Stimulated activated CD8-positive, alpha-beta memory T cell treated with anti-CD3 and anti-CD28 coated beads, Interleukin-2, amount 100 ng/mL, for 48 hours (primary cell): ENCODE results near the gene TGM5.
"Not testable (repeated sequence)": the region's sequence is repeated elsewhere in the genome, so short reads cannot be mapped to it uniquely, and the experiment has no call there.

Experiments used
- DNase-seq, 2 donors: peaks; one replicate each; pipeline ENCODE4 v3.0.0-alpha.2; 2020; ENCODE audit warnings: low read depth in 2 of 2

Gene TGM5

GRCh38 chr15:43276563-43277200 is 10.0 kb upstream of the TGM5 start:
- DNase-seq, result no peak

DNA sequence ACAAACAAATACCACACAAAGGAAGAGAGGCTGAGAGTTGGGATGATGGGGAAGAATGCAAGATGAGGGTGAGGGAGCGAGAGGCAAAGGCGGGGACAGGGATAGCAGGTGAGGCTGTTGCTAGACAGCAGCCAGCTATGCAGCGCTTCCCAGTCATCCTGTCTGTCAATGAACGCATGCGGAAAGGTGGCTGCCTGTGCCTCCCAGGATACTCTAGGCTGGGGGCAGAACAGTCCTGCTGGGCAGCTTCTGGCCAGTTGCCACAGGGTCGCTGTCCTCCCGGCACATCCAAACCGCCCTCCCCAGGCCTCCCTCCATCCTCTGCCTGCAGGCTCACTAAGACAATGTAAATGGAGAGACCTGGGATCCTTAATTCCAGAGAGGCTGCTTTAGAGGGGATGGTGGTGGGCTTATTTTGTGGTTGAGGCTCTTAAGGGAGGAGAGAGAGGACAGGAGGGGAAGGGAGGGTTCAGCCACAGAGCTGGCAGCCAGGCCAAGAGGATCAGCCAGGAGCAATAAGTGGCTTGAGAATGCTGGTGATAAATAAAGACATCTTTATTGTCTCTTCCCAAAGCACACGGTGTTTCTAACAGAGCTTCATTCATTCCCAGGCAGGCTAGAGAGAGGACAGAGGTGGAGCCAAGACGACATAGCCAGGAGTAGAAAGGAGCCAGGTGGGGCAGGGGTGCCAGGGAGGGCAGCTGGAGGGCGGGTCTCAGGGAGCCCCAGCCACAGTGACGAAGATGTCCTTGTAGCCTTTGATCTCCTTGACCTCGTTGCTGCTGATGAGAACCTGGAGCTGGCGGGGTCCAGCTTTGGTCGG is 9.2 kb upstream of the TGM5 start:
- no peak for DNase-seq

- no peak for DNase-seq
Observed at GRCh38 chr15:43274136-43274535, 7.4 kb upstream of the TGM5 start.

DNA sequence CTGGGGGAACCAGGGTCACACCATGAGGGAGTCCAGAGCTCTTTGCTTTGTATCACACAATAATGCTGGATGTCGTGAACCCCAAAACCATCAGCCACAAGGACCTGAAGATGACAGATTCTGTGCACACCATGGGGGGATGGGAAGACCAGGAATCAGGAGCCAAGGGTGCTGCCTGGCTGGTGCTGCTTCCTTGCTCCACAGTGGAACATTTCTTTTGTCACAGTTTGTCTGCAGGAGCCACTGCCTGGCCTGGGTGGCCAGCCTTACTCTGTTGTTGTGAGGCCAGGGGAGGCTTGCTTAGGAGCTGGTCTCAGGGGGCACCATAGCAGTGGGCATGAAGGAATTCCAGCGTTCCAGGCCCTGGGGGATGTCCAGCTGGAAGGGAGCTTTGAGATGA is 6.5 kb upstream of the TGM5 start:
- no peak for DNase-seq

DNA sequence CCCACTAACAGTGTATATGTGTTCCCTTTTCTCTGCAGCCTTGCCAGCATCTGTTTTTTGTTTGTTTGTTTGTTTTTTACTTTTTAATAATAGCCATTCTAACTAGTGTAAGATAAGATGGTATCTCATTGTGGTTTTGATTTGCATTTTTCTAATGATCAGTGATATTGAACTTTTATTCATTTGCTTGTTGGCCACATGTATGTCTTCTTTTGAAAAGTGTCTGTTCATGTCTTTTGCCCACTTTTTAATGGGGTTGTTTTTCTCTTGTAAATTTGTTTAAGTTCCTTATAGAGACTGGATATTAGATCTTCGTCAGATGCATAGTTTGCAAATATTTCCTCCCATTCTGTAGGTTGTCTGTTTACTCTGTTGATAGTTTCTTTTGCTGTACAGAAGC is 5.2 kb upstream of the TGM5 start:
- not testable (repeated sequence) for DNase-seq

DNA sequence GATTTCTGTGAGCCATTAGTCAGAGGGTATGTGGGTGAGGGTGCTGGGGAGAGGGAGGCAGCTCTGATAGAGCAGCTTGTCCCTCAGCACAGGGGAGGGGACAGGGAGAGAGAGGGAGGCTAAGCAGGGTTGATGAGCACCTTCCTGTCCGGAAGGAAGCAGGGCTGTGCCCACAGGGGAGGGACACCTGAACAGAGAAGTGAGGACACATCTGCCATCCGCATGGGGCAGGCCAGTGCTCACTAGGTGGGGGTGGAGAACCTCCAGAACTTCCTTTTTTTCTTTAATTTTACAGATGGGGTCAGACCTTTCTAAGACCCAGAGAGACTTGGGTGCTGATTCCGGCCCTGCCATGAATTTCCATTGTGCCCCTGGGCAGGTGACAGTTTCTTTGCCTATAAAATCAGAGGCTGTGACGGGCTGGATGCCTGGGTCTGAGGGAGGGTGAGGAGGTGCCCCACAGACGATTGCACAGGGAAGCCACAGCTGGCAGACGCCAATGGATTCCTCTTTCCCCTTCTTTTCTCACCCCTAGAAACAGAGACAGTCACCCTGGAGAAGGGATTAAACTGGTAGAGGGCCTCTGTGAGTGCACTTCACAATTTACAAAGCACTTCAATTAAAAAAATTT is 4.1 kb upstream of the TGM5 start:
- DNase-seq, result no peak

GRCh38 chr15:43270113-43270665 is 3.5 kb upstream of the TGM5 start:
- DNase-seq, result no peak

DNA sequence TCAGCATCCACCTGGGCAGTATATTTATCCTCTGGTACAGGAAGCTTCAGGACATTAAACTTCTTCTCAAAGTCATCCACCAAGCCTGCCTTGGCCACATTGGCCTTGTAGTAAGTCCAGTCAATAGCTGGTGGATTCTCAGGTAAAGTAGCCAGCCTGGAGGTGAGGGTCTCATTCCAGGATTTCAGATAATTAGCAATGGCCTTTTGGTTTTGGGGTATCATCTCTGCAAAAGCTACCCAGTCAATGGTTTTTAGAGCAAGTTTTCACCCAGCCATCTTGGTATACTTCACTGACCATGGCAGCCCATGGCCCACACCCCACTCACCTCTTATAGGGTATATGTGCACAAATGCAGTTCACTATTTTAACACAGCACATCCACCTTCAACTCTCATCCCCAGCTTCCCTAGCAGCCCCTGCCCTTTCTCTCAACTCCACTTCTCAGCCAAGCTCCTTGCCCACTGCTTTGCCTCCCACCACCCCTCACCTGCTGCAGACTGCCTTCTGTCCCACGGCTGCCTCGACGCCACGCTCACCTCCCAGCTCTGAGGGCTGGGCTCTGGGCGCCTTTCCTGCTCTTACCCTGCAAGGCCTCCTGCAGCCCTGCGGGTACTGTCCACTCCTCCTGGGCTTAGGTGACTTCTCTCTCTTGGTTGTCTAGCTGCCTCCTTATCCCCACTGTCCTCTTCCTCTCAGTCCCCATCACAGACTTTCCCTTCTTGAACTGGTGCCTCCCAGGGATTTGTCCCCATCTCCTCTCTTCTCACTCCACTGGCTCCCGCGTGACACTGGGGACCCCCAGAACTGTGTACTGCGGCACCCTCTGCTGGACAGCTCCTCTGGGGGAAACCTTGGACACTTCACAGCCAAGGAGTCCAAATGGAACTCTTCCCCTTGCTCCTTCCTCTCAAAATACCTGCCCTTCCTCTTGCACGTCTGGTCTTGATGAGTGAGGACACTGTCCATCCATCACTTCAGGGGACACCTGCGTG is 1.7 kb upstream of the TGM5 start:
- peak in 1 of 2 donors; percentile 26 for DNase-seq

DNA sequence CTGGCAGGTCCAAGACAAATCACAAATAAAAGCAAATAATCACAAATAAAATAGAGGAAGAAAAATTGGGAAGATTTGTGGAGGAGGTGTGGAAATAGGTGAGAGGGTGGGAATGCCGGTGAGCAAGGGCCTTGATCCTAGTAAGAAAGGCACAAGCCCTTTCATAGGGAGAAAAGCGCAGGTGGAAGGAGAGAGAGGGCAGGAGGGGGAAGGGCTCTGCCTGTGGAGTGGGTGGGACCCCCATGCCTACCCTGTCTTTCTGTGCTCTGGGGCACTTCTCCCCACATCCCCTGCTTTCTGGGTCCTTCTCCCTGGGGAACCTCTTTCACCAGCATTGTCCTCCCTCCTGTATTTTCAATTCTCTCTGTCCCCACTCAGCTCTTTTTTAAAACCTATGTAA is 711 bp upstream of the TGM5 start:
- DNase-seq, result no peak

DNA sequence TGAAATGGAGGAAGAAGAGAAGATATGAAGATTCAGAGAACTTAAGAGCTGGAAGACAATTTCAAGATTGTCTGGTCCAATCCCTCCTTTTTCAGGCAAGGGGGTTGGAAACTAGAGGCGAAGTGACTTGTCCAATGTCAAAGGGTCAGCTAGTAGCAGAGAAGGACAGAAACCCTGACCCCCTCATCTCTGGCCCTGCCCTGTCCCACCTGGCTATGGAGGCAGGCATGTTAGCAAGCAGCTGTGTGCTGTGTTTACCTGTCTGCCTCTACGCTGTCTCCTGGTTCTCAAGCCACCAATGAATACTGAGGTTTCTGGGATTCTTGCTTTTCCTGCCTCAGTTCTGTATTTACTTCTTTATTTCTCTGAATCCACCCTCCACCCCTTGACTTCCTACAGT is 342 bp downstream of the TGM5 start:
- DNase-seq, result no peak

- no peak for DNase-seq
Observed at GRCh38 chr15:43260011-43260615, 6.6 kb downstream of the TGM5 start.

DNA sequence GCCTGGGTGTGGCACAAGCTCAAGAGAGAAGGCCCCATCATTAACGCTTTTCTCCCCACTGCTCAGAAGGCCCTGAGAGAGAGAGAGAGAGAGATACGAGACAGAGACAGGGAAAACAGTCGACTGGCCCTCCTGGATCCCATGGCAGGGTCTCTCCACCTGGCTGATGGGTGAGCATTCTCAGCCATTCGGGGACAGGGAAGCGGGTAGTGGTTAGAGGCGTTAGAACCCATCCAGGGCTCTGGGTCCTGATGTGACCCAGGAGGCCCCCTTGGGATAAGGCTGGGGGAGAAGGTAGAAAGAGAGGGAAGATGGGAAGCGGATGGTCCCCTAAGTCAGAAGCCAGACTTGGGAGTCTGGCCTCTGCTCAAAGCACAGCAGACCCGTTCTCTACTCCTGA is 7.9 kb downstream of the TGM5 start:
- DNase-seq, result no peak

DNA sequence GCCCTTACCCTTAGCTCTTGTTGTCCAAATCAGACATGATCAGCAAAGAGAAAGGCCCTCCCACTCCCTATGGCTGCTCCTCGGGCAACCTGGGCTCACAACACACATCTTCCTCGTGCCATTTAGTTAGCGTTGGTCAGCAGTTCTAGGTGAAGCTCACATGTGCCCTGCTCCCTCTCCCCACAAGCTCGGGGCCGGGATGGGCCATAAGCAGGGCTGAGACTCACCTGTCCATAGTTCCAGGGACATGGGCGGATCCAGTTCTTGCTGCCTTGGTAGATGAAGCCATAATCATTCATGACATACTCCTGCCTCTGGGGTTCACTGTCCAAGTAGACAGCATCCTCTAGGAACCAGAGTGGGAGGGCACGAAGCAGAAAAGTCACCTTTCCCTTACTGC is 10.4 kb downstream of the TGM5 start:
- no peak for DNase-seq

DNA sequence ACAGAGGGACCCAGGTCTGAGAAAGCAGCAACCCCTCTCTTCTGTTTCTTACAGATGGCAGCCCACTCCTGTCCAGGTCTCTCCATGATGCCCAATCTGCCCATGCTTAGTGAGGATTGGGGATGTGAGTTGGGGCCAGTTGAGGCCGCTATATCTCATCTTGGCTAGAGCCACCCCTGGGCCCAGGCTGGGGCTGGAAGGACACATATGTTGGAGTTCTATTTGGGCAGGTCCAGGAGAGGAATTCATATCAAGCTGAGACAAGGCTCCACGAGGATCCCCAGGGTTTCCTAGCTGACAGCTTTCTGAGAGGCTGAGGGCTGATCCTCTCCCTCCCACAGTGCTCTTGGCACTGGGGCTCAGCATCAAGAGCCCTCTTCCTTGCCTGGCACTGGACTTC is 11.4 kb downstream of the TGM5 start:
- DNase-seq, result no peak

DNA sequence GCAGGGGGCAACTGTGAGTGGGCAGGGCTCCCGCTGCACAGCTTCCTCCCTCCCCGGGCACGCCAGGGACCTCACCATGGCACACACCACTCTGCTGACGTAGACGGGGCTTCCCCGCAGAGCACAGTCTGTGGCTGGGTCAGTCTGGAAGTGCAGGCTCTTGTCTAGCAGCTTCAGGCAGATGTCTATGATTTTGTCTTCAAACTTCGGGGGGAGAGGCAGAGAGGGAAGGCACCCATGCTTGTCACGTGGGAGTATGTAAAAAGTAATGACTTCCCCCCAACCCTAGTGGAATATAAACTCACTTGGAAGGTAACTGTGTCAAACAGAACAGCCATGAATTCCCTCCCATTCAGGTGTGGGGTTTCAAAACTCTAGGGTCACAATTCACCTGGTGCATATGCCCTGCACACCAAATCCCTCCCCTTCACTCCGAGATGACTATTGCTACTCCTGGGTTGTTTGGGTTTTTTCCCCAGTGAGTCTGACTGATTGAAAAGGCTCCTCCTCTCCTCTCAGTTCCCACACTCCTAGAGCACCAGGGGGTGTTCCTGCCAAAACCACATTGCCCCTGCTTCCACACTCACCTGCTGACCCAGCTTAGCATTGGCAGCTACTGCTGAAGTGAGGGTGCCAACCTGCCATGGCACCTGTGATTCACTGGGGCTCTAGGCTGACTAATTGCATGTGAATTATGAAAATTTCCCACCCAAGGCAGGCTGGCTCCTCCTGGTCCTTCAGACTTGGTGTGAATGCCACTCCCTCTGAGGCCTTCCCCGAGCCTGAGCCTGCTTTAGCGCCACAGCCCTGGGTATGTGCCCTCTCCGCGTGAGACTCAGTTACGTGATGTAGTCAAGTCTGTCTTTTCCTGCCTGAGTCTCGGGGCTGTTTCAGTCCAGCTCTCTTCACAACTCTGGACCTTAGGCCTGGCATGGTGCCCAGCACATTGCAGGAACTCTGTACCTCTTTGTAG is 13.0 kb downstream of the TGM5 start:
- DNase-seq, result no peak

- peak in 1 of 2 donors; percentile 16 for DNase-seq
Observed at GRCh38 chr15:43251871-43252250, 14.9 kb downstream of the TGM5 start.

DNA sequence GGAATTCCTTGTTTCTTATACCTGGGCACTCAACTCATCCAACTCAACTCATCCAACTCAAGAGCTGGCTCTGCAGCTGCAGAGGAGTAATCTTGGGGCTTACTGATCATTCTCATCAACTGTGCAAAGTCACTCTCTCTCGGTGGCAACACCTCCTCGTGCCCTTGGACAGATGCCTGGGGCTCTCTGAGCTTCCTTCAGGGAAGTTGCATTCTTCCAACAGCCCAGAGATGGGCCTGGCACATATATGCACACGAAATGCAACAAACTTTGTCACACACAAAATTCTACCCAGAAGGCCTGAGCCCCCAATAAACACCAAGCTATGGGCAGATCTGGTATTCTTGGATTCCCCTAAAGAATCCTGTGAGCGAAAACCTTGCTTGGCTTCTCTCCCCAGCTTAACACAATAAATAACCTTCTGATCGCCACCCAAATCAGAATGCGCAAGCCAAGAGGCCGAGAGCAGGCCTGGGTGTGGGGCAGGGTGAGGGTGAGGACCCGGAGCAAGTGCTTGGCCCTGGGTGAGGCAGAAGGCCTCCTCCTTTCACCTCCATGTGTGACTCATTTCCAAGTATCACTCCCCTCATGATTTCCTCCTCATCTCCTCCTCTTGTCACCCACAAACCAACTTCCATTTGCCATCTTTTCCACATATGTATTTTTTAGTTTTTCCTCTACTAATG is 15.4 kb downstream of the TGM5 start:
- no peak for DNase-seq

- DNase-seq, result no peak
Observed at GRCh38 chr15:43250785-43251184, 15.9 kb downstream of the TGM5 start.

DNA sequence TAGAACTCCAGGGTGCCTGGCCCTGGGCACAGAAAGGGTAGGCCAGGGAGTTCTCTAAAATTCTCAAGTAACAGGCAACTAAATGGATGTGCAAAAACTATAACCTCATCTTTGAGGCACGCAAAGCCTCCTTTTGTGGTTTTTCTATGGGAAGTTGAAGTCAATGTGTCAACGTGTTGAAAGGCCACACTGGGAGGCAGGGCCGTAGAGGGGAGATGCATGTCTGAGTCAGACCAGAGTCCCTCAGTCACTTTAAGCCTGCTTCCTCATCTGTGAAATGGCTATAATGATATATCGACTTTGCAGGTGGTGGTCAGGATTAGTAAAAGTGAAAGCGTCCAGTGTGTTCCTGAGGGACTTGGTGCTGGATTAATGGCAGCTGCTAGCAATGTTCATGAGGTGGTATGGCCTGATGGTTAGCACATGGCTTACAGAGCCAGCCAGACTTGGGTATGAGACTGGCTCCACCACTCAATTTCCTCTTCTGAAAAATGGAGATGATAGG is 17.0 kb downstream of the TGM5 start:
- peak in 1 of 2 donors; percentile 23 for DNase-seq
